Stimulated activated CD4-positive, alpha-beta T cell treated with anti-CD3 and anti-CD28 coated beads, Interleukin-1b, Interleukin-23, amount 100 ng/mL, for 1 hour (primary cell): ENCODE measurements around the gene TBC1D1.

Experiments used
- DNase-seq, 2 donors: peaks; one replicate each; pipeline ENCODE4 v3.0.0-alpha.2; 2020; ENCODE audit warnings: low read depth in 2 of 2

The TBC1D1 gene

GRCh38 chr4:38099908-38100407 is 209.1 kb downstream of the TBC1D1 start:
- no peak for DNase-seq

DNA sequence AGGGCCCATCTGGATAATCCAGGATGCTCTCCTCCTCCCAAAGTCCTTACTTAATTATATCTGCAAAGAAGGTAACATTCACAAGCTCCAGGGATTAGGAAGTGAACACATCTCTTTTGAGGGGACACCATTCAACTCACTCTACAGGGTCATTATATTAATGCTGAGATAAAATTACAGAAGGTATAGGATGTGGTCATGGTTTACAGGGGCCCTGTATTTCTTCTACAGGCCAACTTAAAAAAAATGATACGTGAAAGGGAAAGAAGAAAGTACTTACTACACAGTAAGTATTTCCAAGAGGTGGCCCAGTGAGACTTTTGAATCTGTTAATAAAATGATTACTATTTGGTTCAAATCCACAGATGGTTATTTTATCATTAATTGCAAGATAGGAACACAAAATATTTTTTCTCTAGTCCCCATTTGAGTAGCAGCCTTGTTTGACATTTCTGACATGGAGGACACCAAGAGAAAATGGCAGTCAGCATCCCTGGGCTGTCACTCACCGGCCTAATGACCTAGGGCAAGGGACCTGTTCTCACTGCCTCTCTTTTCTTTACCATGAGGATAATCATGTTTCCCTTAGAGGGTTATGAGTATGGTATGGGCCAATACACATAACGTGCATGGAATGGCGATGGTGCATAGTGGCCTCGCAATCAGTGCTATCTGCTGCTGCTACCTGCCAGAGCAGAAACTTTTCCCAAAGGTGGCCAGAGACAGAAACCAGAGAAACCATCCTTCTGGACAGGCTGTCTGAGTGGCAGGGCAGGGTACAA is 209.8 kb downstream of the TBC1D1 start:
- no peak for DNase-seq

- no peak for DNase-seq
These were observed 210.7 kb downstream of the TBC1D1 start for GRCh38 chr4:38101563-38101962.

GRCh38 chr4:38102957-38103588 is 212.2 kb downstream of the TBC1D1 start:
- DNase-seq: no peak

DNA sequence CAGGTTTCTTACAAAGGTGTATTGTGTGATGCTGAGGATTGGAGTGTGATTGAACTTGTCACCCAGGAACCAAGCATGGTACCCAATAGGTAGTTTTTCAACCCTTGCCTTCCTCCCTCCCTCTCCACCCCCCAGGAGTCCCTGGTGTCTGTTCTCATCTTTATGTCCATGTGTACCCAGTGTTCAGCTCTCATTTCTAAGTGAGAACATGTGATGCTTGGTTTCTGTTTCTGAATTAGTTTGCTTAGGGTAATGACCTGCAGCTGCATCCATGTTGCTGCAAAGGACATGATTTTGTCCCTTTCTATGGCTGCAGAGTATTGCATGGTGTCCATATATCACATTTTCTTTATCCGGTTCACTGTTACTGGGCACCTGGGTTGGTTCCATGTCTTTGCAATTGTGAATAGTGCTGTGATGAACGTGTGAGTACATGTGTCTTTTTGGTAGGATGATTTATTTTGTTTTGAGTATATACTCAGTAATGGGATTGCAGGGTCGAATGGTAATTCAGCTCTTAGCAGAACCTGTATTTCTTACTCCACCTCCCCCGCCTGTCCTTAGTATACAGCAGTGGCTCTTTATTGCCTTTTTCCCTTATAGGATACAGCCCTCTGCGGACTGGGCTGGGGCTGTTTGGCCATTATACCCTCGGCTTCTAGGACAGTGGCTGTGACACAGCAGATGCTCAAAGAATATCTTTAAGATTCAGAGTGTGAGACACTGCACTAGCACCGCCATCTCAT is 214.8 kb downstream of the TBC1D1 start:
- no peak for DNase-seq

GRCh38 chr4:38106311-38106710 is 215.4 kb downstream of the TBC1D1 start:
- DNase-seq: no peak

- no peak for DNase-seq
These were observed 216.1 kb downstream of the TBC1D1 start for GRCh38 chr4:38106886-38107514.

GRCh38 chr4:38107818-38108217 is 216.9 kb downstream of the TBC1D1 start:
- no peak for DNase-seq

DNA sequence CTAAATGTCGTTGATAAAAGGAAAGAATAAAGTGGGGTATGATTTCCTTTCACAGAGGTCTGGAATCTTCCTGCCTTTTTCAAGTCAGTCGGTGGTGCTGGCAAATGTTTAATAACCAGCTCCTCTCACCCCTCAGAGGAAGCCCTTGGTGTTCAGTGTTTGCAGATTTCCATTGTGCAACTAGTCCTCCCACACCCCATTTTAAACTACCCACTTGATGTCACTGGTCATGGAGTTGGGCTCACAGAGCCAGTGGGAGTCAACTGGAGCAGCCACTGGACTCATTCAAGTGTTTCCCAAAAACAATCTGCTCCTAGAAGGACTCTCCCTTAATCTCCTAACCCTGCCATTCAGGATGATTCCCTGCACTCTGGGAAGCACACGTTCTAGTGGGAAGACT is 218.5 kb downstream of the TBC1D1 start:
- DNase-seq: no peak

DNA sequence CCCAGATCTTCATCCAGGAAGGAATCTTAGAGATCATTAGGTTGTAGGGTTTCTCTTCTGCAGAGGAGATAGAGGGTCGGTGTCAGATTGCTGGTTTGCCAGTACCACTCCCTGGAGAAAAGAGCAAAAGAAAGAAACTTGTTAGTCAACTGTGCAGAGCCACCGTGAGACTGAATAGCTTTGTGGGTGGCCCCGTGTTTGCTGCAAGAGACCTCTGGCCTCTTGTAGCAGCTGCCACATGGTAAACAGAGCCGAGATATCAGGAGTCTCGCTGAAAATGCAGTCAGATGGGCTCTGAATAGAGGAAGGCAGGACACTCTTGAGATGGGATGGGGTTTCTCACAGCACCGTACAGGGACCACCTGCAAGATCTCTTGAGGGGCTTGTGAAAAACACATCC is 219.0 kb downstream of the TBC1D1 start:
- no peak for DNase-seq

DNA sequence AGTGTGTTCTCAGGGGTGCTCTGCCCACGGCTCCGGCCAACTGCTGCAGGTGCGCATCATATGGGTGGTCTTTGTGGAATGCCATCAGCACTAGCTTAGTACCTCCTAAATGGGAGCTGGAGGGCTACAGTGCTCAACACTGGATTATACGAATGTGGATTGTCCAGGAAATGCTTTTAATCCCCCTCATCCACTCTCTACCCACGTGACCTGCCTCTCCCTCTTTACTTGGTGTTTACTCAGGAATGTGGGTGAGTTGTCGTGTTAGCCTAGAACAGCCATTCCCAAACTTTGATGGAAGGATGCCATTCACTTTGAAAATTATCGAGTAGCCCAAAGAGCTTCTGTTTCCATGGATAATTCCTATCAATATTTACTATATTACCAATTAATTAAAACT is 220.1 kb downstream of the TBC1D1 start:
- DNase-seq: no peak

- DNase-seq: no peak
These were observed 220.8 kb downstream of the TBC1D1 start for GRCh38 chr4:38111717-38112116.

DNA sequence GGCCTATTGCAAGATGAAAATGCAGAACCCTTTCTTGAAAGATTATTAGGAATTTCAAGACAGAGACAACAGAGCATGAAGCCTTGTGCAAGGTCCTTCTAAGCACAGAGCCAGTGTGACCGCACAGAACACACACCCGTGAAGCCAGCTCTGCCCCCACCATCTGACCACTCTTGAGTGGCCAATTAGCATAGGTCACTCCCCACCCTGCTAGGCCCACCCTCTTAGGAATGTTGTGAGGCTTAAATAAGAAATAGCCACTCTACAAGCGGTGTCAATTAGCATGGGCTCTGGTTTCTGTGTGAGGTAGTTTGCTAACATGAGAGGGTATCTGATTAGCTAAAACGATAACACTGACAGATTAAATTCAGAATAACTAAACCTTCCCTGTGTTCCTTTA is 222.2 kb downstream of the TBC1D1 start:
- DNase-seq: no peak

GRCh38 chr4:38113551-38113950 is 222.7 kb downstream of the TBC1D1 start:
- DNase-seq: no peak

- DNase-seq: no peak
These were observed 223.7 kb downstream of the TBC1D1 start for GRCh38 chr4:38114386-38115150.

DNA sequence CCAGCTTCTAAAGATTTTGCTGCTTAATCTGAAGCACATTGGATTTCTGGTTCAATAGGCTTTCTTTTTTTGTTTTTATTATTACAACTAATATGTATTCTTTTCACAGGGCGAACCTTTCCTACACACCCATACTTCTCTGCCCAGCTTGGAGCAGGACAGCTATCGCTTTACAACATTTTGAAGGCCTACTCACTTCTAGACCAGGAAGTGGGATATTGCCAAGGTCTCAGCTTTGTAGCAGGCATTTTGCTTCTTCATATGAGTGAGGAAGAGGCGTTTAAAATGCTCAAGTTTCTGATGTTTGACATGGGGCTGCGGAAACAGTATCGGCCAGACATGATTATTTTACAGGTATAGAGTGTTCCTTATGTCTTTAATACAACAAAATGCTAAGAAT is 224.7 kb downstream of the TBC1D1 start:
- no peak for DNase-seq

GRCh38 chr4:38117591-38117990 is 226.7 kb downstream of the TBC1D1 start:
- no peak for DNase-seq

DNA sequence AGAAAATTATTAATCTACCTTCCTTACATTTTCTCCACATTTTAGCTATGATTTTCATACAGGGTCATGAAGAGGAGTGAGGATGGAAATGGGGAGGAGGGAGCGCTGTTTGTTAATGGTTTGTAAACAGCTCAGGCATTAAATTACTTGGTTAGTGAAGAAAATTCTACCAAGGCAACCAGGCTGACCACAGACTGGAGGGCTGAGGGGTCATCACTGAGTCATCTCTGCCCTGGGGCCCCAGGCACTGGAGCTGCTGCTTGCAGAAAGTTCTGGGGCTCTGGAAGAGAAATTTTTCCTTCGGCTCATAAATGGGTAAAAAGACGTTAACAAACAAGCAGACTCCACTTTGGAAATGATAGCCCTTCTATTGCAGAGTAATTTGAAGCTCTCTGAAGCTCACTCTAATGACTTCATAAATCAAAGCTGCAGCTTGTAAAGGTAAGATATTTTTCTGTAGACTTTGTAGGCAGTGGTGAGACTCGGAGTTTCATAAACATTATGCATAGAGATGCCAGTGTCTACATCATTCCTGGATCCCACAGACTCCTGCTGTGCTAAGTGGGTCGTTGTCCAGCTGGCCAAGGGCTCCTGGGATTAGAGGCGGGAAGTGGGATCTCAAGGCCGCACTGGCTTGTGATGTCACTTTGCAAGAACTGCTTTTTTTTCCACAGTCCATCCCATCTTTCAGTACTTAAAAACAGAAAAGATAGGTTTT is 228.9 kb downstream of the TBC1D1 start:
- DNase-seq: no peak

- DNase-seq: no peak
These were observed 229.9 kb downstream of the TBC1D1 start for GRCh38 chr4:38120772-38121171.

- DNase-seq: no peak
These were observed 231.2 kb downstream of the TBC1D1 start for GRCh38 chr4:38122060-38122459.

- DNase-seq: no peak
These were observed 232.7 kb downstream of the TBC1D1 start for GRCh38 chr4:38123555-38123954.
